Breast epithelium (tissue), 4 donors: ENCODE measurements around the gene EPDR1. TPM values are rescaled to one million over a fixed set of nuclear protein-coding genes. Genes with fewer than 3 reads are reported as not detected.
A peak's percentile ranks its signal among the peaks of the same experiment; 100 is the strongest.

Experiments
- DNase-seq, 2 donors: peaks; one replicate each; pipeline ENCODE4 v3.0.0-alpha.2; 2019; ENCODE audit warnings: low spot score in 2 of 2
- H3K27ac ChIP-seq, 2 donors: fragments of 200-600 bp; sonication (generic) in 1 of 2; one replicate each; pipeline ENCODE4 v1.5.1; 2016 to 2019; ENCODE audit warnings: mild to moderate bottlenecking in 1 of 2
- H3K27me3 ChIP-seq, 2 donors: fragments of 200-600 bp; sonication (generic) in 1 of 2; one replicate each; pipeline versions ENCODE4 v1.5.1 to v1.6.0; 2017 to 2019; ENCODE audit warnings: control low read depth in 1 of 2, mild to moderate bottlenecking in 1 of 2
- H3K36me3 ChIP-seq: fragments of 200-600 bp; one replicate; pipeline ENCODE4 v1.5.1; 2019
- H3K4me1 ChIP-seq, 2 donors: fragments of 200-600 bp; sonication (generic); one replicate each; pipeline ENCODE4 v1.5.1; 2016 to 2019; ENCODE audit warnings: control low read depth in 1 of 2
- H3K4me3 ChIP-seq, 3 donors: fragments of 200-600 bp; sonication (generic); 1 replicate in 2 of 3; 2 replicates in 1 of 3; pipeline ENCODE4 v1.5.1; 2016 to 2019; ENCODE audit warnings: mild to moderate bottlenecking in 3 of 3, moderate library complexity in 2 of 3
- H3K9me3 ChIP-seq, 2 donors: fragments of 200-600 bp; sonication (generic) in 1 of 2; one replicate each; pipeline ENCODE4 v1.5.1; 2016 to 2019; ENCODE audit warnings: control low read depth in 1 of 2
- POLR2A ChIP-seq: fragments of 450-650 bp; IDR thresholded peaks from one replicate; pipeline ENCODE4 v1.6.1; 2016; ENCODE audit warnings: antibody characterized with exemption, mild to moderate bottlenecking, moderate library complexity
- POLR2AphosphoS5 ChIP-seq, 3 donors: sonication (generic); formaldehyde crosslinking; IDR thresholded peaks; one replicate each; pipeline ENCODE4 v1.6.1; 2017; ENCODE audit warnings: antibody characterized with exemption in 3 of 3
- intact Hi-C: fragments of 100-400 bp; cut with DNase I; formaldehyde crosslinking; loops from one replicate; pipeline ENCODE4 v1.15.1; 2023; ENCODE audit warnings: low total_unique reads
- total RNA-seq, 3 donors: library from RNA; depleted of rRNA; stranded (reverse); fragments of >200 nt; gene quantifications; one replicate each; pipeline ENCODE4 v1.1.0, GENCODE V29; 2016
- TF ChIP-seq, protein P1 (sequence below), 3 donors: fragments of 450-650 bp; IDR thresholded peaks; one replicate each; pipeline ENCODE4 v1.5.1; 2016 to 2017; ENCODE audit warnings: antibody characterized with exemption in 3 of 3, mild to moderate bottlenecking in 3 of 3, moderate library complexity in 3 of 3

EPDR1 gene
- total RNA-seq, 3 donors from 2014 or later: 8.2 to 37.8 (median 13.1) TPM

DNA sequence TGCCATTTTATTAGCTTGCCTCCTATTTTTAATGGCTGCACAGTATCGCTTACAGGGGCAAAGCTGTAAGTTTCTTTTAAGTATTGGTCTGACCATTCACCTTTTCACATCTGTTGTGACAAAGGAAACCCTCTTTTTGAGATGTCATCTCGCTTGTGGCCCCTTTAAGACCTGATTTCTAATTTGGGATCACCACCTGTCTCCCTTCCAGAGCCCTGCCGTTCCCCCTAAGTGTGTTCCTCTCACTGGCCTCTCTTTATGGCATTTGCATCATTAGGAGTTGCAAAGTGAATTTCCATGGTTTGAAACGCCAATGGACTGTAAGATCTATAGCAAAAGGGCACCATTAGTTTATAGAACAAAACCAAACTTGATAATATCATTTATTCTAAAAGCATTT is 1.4 kb downstream of the EPDR1 start:
- Histone ChIP-seq H3K27me3 (no peaks in the 10 kb centered on the region), H3K4me1 (no peaks in the 10 kb centered on the region), H3K27ac (no peak overlapping the region), H3K9me3 (peaks cover 0 to 7% of the 10 kb centered on the region in 2 donors), H3K36me3 (no peaks in the 10 kb centered on the region), H3K4me3 (peak overlapping the region in 1 of 3 donors; percentile 66)
- DNase-seq: no peak
- TF ChIP-seq, protein P1, sequence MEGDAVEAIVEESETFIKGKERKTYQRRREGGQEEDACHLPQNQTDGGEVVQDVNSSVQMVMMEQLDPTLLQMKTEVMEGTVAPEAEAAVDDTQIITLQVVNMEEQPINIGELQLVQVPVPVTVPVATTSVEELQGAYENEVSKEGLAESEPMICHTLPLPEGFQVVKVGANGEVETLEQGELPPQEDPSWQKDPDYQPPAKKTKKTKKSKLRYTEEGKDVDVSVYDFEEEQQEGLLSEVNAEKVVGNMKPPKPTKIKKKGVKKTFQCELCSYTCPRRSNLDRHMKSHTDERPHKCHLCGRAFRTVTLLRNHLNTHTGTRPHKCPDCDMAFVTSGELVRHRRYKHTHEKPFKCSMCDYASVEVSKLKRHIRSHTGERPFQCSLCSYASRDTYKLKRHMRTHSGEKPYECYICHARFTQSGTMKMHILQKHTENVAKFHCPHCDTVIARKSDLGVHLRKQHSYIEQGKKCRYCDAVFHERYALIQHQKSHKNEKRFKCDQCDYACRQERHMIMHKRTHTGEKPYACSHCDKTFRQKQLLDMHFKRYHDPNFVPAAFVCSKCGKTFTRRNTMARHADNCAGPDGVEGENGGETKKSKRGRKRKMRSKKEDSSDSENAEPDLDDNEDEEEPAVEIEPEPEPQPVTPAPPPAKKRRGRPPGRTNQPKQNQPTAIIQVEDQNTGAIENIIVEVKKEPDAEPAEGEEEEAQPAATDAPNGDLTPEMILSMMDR (IDR thresholded peaks at IDR 0.05): no peak
- TF ChIP-seq POLR2A: no peak
- intact Hi-C loops: no loop called here

DNA sequence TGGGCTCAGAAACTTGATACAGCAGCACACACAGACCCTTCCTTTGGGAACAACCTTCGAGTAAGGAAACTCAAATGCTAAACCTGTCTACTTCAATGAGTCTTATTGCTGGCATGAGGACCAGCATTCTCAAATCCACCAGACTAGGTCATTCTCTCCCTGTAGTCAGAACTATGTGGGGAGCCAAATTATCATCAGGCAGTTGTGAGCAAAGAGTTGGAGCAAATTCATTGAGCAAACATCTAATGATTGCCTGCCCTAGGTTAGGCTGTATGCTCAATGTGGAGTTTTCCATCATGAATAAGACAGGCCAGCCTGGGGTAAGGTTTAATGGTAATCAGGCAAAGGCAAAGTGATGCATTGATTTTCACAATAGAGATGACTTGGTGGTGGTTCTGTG is 3.6 kb downstream of the EPDR1 start:
- intact Hi-C loops: no loop called here
- H3K27me3 ChIP-seq: no peaks in the 10 kb centered on the region
- no peak overlapping the region for H3K4me3 ChIP-seq
- H3K36me3 ChIP-seq: no peaks in the 10 kb centered on the region
- H3K4me1 ChIP-seq: no peaks in the 10 kb centered on the region
- DNase-seq: no peak
- TF ChIP-seq POLR2A: no peak
- TF ChIP-seq, protein P1 (IDR thresholded peaks at IDR 0.05): no peak
- TF ChIP-seq POLR2AphosphoS5 (IDR thresholded peaks at IDR 0.05): no peak
- no peak overlapping the region for H3K27ac ChIP-seq
- peaks cover 0 to 7% of the 10 kb centered on the region in 2 donors for H3K9me3 ChIP-seq

DNA sequence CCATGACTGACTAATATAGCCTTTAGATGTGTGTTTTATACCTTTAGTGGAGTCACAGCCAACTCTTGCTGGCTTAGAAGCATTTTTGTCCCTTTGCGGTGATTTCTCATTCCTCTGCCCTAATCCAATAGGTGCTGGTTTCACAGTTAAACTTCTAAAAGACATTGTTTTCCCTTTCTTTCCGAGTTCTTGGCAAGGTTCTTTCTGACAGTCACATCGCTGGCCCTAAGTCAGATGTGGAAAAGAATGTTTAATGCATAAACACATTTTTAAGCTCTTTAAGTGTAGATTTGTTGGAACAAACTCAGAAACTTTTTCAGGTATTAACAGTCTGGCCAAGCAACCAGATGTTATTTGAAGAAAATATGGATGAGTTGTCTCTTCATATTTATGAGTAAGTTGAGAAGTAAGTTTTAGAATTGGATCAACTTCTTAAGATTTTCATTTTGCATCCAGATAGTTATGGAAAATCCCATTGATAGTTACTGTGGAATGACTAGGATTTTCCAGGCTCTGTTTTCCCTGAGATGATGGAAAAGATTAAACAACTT is 4.1 kb downstream of the EPDR1 start:
- DNase-seq: no peak
- no peak overlapping the region for H3K4me3 ChIP-seq
- H3K27me3 ChIP-seq: no peaks in the 10 kb centered on the region
- peaks cover 0 to 7% of the 10 kb centered on the region in 2 donors for H3K9me3 ChIP-seq
- intact Hi-C loops: no loop called here
- peak overlapping the region in 1 of 2 donors; percentile 31 for H3K27ac ChIP-seq
- no peaks in the 10 kb centered on the region for H3K4me1 ChIP-seq
- no peak for TF ChIP-seq POLR2AphosphoS5 (IDR thresholded peaks at IDR 0.05)
- TF ChIP-seq, protein P1 (IDR thresholded peaks at IDR 0.05): no peak
- no peak for TF ChIP-seq POLR2A
- no peaks in the 10 kb centered on the region for H3K36me3 ChIP-seq

DNA sequence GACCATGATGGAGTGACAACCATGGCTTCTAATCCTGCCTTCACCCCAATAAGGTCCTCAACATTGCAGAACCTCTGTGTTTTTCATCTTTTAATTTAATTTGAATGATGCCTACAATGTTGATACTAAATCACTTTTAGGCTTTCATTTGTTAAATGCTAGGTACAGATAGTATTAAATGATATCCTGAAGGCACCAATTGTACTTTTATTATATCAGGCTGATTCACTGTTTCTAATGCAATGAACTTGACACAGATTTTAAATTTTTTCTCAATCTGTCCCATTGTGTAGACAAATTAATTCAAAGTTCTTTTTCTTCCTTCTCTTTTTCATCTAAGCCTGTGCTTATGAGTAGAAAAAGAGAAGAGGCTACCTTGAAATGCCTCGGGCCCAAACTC is 5.2 kb downstream of the EPDR1 start:
- Histone ChIP-seq H3K27ac (no peak overlapping the region), H3K27me3 (no peaks in the 10 kb centered on the region), H3K4me3 (no peak overlapping the region), H3K4me1 (no peaks in the 10 kb centered on the region), H3K36me3 (no peaks in the 10 kb centered on the region), H3K9me3 (peaks cover 0 to 7% of the 10 kb centered on the region in 2 donors)
- intact Hi-C loops: no loop called here
- DNase-seq: no peak
- TF ChIP-seq, protein P1 (IDR thresholded peaks at IDR 0.05): no peak
- TF ChIP-seq POLR2A (no peak), POLR2AphosphoS5 (IDR thresholded peaks at IDR 0.05) (no peak)

DNA sequence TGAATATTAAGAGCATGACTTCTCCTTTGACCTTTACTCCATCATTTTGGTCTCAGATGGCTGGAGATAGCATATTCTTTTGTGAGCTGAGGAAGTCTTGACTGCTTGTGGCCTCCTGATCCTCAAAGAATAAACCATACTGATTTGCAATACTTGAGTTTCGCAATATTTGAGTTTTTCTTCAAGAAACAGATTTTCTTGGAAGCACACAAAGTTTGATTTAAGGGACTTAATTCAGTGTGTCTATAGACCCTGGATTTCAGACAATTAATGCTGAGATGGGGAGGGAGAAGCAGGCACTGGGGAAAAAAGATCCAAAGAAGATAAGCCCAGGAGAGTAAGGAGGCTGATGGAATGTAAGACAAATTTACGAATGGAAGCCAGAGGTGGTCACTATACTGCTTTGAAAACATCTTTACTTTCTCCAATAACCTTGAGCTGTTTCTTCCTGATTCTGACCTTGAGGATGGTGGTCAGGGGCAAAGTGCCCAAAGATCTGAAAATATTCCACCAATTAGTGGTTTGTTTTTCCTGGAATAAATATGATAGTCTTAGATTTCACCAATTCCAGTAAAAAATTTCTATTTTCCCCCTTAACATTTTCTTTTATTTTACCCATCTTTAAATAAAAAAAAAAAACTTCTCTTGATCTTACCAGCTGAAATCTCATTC is 7.5 kb downstream of the EPDR1 start:
- TF ChIP-seq POLR2AphosphoS5 (IDR thresholded peaks at IDR 0.05) (no peak), POLR2A (no peak)
- TF ChIP-seq, protein P1 (IDR thresholded peaks at IDR 0.05): no peak
- no peaks in the 10 kb centered on the region for H3K36me3 ChIP-seq
- no peak for DNase-seq
- H3K27me3 ChIP-seq: no peaks in the 10 kb centered on the region
- H3K4me1 ChIP-seq: no peaks in the 10 kb centered on the region
- peaks cover 0 to 7% of the 10 kb centered on the region in 2 donors for H3K9me3 ChIP-seq
- H3K27ac ChIP-seq: peak overlapping the region in 1 of 2 donors; percentile 22
- no peak overlapping the region for H3K4me3 ChIP-seq
- intact Hi-C loops: no loop called here
